Activated CD8-positive, alpha-beta memory T cell treated with anti-CD3 and anti-CD28 coated beads for 24 hours (primary cell): Measurements from ENCODE around the gene EFNA4.

Experiments used
- DNase-seq: peaks from one replicate; pipeline ENCODE4 v3.0.0-alpha.2; 2020

Gene EFNA4, protein sequence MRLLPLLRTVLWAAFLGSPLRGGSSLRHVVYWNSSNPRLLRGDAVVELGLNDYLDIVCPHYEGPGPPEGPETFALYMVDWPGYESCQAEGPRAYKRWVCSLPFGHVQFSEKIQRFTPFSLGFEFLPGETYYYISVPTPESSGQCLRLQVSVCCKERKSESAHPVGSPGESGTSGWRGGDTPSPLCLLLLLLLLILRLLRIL

DNA sequence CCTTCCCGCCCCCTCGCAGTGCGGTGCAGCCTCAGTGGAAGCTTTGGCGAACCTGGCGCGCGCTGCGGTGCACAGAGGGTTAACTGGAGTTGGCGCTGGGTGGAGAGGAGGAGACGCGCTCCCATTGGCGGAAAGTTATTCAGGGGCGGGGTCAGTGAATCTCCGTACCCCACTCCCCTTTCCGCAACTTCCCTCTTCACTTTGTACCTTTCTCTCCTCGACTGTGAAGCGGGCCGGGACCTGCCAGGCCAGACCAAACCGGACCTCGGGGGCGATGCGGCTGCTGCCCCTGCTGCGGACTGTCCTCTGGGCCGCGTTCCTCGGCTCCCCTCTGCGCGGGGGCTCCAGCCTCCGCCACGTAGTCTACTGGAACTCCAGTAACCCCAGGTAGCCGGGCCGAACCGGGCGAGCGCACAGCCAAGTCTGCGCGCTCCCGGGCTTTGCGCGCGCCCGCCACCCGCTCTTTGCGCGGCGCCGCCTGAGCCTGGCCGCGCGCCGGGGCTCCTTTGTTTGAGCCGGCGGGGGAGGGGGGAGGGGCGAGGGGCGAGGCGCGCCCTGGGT, at the start of gene EFNA4:
TSS of gene EFNA4 (plus strand) at position 191 of the 561 bp plus-strand sequence. CDS start at position 275, 84 bp downstream.
- DNase-seq = peak; percentile 89

DNA sequence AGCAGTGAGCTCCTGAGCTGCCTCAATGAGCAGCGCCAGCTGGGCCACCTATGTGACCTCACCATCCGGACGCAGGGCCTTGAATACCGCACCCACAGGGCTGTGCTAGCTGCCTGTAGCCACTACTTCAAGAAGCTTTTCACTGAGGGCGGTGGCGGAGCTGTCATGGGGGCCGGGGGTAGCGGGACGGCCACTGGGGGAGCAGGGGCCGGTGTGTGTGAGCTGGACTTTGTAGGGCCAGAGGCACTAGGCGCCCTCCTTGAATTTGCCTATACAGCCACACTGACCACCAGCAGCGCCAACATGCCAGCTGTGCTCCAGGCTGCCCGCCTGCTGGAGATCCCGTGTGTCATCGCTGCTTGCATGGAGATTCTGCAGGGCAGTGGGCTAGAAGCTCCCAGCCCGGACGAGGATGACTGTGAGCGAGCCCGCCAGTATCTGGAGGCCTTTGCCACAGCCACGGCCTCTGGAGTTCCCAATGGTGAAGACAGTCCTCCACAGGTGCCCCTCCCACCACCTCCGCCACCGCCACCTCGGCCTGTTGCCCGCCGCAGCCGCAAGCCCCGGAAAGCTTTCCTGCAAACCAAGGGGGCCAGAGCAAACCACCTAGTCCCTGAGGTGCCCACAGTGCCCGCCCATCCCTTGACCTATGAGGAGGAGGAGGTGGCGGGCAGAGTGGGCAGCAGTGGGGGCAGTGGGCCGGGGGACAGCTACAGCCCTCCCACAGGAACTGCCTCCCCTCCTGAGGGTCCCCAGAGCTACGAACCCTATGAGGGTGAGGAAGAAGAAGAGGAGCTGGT, 48.6 kb upstream of the EFNA4 start:
- DNase-seq = no peak

DNA sequence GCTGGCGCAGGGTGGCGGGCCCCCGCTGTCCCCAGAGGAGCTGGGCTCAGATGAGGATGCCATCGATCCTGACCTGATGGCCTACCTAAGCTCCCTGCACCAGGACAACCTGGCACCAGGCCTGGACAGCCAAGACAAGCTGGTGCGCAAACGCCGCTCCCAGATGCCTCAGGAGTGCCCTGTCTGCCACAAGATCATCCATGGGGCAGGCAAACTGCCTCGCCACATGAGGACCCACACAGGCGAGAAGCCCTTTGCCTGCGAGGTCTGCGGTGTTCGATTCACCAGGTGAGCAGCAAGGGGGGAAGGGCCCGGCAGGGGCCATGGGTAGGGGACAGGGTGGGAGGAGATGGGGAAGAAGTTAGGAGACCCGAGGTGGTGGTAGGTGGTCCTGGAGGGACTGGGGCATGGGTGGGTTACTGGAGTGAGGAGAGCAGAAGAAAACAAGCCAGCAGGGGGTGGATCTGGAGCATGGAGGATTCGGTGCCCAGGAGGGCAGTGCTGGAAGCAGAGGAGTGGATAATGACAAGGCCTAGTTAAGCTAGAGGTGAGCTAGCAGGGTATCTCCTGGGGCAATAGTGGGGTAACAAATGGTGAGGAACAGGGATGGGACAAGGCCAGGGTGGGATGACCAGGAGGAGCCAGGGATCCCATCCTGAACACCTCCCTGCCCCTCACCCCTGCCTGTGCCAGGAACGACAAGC, 47.9 kb upstream of the EFNA4 start:
- no peak for DNase-seq

DNA sequence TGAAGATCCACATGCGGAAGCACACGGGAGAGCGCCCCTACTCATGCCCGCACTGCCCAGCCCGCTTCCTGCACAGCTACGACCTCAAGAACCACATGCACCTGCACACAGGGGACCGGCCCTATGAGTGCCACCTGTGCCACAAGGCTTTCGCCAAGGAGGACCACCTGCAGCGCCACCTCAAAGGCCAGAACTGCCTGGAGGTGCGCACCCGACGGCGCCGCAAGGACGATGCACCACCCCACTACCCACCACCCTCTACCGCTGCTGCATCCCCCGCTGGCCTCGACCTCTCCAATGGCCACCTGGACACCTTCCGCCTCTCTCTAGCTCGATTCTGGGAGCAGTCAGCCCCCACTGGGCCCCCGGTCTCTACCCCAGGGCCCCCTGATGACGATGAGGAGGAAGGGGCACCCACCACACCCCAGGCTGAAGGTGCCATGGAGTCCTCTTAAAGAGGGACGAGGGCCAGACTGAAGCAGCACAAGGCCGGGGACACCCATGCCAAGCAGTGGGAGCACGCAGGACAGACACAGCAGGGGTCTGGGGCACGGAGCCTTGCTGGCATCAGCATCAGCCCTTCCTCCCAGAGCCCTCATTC, 47.2 kb upstream of the EFNA4 start:
- no peak for DNase-seq

DNA sequence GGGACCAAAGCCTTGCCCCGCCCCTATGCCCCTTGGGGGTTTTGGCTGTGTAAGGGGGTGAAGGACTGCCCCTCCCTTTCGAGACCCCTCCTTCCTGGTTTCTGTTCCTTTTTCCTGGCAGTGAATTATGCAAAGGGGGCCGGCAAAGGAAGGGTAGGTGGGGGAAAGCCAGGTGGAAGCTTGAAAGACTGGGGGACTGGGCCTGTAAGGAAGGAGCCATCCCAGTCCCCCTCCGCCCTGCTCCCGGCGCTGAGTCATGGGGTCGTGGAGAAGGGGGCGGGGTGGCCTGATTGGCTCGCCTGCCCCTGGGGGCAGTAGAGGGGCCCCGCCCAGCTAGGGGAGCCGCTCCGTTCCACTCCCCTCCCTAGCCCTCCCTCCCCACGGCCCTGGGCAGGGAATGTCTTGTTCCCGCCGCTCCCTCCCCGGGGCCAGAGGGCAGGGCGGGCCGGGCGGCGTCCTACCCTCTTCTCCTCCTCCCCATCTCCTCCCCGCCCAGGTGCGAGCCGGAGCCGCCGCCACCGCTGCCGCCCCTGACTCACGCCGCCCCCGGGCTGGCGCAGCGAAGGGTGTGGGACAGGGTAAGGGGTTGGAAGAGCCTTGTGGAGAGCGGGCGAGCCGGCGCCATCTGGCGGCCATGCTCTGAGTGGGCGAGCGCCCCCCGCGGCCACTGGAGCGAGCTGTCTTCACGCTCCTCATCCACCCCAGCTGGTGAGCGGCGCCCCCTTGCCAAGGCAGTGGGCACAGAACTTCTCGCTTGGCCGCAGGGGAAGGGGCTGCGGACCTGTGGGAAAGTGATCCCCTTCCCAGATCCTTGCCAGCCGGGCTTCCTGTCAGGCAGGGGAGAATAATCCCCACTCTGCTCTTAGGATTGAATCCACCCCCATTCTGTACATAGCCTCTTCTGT, 46.2 kb upstream of the EFNA4 start:
- peak; percentile 94 for DNase-seq

DNA sequence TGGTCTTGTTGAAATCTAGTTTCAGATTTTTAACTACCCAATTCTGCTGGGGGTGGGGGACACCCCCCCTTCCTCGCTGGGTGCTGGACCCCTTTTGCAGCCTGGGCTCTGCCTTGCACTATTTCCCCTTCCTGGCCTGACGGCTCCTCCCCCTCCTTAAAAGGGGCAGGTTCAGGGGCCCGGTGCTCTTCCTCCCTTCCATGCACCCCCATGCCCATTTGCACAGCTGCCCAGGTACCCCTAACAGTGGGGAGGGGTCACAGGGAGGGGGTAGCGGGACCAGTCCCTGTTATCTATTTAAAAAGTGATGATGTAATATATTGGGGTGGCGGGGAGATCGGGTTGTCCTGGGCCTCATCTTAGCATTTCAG, 45.6 kb upstream of the EFNA4 start:
- DNase-seq = no peak

GRCh38 chr1:155018617-155019348, 44.8 kb upstream of the EFNA4 start:
- no peak for DNase-seq

DNA sequence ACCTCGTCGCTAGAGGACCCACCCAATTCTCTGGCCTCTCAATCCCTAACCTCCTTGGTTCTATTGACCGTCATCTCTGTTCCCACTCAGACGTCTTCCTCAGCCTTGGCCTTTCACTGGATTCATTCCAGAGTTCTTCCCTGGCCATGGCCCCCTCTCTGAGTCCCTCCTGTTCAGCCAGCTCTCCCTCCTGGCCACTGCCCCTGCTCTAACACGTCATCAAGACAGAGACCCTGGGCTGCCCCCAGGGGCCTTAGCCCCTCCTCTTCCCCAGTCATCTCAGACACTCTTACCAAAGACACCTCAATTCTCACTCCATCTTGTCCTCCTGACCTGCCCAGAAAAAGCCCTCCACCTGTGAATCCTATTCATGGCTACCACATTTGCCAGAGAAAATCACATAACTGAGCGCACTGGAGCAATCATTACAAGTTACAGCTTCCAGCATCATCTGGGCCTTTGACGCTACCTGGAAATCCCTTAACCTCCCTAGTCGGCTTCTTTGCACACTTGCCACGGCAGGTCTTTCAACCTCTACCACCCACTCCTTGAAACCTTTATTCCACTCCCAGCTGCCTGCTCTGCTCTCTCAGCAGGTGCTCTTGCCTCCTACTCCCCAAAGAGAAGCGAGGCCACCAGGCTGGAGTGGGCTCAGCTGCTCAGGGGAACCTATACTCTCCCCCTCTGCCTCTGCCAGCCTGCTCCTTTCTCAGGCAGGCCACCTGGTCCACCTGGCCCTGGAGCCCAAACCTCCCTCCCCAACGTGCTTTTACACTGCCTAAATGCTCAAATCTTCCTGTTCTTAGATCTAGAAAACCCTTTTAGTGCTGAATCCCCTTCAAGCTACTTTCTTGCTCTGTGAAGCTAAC, 43.9 kb upstream of the EFNA4 start:
- DNase-seq = no peak

GRCh38 chr1:155022136-155022926, 41.2 kb upstream of the EFNA4 start:
- DNase-seq = no peak

GRCh38 chr1:155022927-155023236, 40.7 kb upstream of the EFNA4 start:
- no peak for DNase-seq

GRCh38 chr1:155023627-155024026, 39.9 kb upstream of the EFNA4 start:
- no peak for DNase-seq

GRCh38 chr1:155024315-155024714, 39.2 kb upstream of the EFNA4 start:
- no peak for DNase-seq

GRCh38 chr1:155026154-155026553, 37.4 kb upstream of the EFNA4 start:
- DNase-seq = no peak

DNA sequence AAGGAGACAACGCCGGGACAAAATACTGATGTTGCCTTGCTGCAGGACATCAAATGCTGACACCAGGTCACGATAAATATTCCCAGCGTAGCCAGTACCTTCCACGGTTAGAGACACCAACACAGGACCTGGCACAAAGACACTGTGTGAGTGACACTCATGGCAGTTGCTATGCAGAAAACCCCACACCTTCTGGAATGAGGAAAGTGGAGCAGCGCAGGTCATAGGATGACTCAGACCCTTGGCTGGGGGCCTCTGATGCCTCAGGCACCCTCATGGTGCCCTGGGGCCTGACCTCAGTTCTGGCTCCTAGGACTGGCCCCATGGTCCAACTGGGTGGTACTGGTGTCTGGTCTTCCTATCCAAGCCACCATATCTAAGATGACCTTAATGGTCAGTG, 37.0 kb upstream of the EFNA4 start:
- DNase-seq = no peak

DNA sequence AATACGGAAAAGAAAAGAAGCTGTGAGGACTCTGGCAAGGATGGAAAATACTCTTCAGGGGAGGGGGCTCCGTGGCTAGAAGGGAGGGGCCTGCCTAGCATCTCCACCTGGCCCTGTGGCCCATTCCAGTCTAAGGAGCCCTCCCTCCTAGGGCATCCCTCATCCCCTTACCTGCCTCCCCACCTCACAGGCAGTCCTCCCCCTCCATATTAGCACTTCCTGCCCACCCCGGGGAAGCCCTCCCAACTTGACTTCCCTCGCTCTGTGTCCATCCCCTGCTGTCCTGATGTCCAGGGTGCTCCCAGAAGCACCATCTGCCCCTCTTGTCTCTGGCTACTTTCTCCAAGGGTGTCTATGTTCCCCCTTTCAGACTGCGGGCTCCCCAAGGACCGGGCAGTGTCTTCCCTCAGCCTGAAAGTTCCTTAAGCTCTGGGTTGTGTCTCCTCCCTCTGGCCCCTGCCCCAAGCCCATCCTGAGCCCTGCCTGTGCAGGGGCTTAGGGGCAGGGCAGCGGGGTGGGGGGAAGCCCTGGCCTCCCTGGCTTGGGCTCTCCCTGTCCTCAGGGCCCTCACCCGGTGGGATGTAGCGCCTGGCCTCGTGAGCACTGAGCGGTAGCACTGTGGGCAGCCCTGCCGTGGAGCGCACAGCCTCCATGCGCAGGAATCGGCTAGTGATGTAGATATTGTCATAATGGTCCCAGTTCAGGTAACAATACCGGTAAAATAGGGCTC, 33.9 kb upstream of the EFNA4 start:
- no peak for DNase-seq

GRCh38 chr1:155030243-155030795, 33.2 kb upstream of the EFNA4 start:
- DNase-seq = no peak

DNA sequence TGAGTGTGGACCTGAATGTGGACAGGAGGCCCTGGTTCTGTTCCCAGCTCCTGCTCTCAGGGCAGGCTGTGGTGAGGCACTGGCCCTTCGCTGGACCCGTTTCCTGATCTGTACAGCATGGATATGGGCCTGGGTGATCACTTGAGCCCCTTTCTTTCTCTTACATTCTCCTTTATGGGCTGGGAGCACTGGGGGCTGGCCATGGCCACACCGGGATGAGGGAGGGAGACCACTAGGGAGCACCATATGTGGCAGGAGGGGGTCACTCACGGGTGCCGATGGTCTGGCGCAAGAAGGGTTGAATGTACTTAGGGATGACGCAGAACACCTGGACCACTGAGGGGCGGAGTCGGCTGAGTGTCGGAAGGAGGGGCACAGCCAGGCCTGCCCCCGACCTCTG, 32.6 kb upstream of the EFNA4 start:
- DNase-seq = no peak

GRCh38 chr1:155032886-155033285, 30.7 kb upstream of the EFNA4 start:
- no peak for DNase-seq

DNA sequence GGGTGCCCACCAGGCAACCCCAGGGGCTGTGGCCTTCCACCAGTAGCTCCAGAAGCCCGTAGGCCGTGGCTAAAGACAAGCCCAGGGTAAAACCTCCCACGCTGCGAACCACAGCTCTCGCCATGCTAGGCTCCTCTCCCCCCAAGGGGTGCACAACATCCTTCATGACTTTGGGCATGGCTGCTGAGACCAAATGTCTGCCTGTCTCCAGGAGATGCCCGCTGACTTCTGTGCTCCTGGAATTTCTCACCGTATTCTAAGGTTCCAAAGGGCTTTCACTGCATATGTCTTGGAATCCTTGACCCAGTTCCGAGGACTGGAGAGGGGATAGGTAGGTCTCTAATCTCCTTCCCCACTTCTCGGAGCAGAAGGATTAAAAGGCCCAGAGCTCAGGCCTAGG, 30.0 kb upstream of the EFNA4 start, which contains the start of the genes DCST1 and DCST2:
TSS of gene DCST1 (plus strand) at position 301 of the 400 bp plus-strand sequence. CDS start 213 bp downstream, outside the sequence.
TSS of gene DCST2 (minus strand) at position 258 of the 400 bp plus-strand sequence. CDS start at position 178, 80 bp downstream.
- no peak for DNase-seq
